OCI-M2 (cell line): ENCODE measurements around the gene PIWIL4.
"Not testable (repeated sequence)": the region's sequence is repeated elsewhere in the genome, so short reads cannot be mapped to it uniquely, and the experiment has no call there.

Experiments
- DNase-seq: peaks from one replicate; lab custom pipeline; 2025; ENCODE audit not compliant: unreplicated experiment; lab: John Stamatoyannopoulos, UW

Gene PIWIL4

DNA sequence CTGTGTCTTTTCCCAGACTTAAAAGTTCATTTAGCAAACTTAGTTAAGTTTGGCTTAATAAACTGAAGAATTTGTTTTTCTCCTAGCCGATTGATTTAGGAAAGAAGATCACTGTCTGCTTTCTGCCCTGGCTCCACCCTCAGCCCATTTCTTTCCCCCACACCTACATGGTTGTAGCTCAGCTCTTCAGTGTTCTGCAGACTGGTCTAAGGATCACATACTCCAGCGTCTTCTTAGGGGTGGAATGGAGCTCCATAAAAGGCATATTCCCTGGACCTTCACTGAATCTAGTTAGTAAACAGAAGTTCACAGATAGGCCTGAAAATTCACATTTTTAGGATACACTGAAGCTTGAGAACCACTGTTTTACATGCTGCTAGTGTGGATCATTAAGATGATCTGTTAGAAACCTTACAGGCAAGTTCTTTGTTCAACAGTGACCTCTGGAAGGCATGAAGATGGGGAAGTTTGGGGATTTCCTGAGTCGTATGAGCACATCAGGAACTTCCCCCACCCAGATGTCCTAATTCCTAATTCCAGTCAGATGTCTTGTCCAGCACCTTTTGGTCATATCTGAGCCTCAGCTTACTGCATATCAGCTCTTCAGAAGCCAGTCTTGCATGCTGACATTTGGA lies 16.8 kb downstream of the PIWIL4 start:
- DNase-seq: no peak

DNA sequence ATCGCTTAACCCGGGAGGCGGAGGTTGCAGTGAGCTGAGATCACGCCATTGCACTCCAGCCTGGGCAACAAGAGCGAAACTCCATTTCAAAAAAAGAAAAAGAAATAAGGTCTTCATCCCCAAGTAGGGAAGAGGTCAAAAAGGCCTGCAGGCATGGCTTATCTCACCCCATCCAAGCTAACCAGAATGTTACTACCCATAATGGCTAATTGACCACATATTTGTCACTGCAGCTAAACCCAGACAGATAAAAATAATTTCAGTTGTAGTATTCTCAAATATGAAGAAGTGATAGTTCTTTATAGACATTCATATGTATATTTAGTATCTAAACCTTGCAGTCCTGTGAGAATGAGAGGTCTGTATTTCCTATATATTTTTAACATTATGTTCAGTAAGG lies 17.8 kb downstream of the PIWIL4 start:
- DNase-seq: no peak

DNA sequence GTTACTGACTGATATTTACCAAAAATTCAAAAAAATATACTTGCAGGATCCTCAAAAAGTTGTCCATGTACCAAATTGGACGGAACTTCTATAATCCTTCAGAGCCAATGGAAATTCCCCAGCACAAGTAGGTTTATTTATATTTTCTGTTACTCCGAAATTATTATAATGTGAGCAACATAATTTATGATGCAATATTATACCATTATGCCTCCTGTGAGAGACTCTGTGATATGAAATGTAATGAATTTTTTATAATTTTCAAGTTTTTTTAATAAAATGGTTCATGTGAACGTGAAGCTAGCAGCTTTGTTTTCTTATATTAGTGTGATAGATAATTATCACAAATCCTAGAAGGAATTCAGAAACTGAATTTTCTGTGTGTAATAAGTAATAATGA lies 18.2 kb downstream of the PIWIL4 start:
- DNase-seq: no peak

DNA sequence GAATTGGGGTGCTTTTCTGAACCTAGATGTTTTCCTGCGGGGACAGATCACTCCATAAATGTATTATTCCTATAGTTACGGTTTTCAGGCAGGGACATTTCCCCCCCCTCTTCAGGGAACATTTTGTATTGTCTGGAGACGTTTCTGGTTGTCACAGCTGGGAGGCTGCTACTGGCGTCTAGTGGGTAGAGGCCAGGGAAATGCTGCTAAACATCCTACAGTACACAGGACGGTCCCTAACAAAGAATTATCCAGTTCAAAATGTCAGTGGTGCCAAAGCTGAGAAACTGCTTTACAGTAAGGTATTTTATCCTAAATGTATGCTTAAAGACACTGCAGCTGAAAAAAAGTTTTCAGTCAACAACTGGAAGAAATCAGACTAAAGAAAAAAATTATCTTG lies 19.4 kb downstream of the PIWIL4 start:
- DNase-seq: no peak

DNA sequence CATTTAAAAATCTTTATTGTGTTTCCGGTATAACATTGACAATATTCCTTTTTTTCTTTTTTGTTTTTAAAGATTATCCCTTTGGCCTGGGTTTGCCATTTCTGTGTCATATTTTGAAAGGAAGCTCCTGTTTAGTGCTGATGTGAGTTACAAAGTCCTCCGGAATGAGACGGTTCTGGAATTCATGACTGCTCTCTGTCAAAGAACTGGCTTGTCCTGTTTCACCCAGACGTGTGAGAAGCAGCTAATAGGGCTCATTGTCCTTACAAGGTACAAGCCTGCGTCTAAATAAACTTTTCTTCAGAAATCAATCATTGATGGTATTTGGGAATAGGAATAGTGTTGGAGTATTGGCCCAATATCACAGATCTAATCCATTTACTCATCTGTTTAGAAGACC lies 19.8 kb downstream of the PIWIL4 start:
- DNase-seq: no peak

DNA sequence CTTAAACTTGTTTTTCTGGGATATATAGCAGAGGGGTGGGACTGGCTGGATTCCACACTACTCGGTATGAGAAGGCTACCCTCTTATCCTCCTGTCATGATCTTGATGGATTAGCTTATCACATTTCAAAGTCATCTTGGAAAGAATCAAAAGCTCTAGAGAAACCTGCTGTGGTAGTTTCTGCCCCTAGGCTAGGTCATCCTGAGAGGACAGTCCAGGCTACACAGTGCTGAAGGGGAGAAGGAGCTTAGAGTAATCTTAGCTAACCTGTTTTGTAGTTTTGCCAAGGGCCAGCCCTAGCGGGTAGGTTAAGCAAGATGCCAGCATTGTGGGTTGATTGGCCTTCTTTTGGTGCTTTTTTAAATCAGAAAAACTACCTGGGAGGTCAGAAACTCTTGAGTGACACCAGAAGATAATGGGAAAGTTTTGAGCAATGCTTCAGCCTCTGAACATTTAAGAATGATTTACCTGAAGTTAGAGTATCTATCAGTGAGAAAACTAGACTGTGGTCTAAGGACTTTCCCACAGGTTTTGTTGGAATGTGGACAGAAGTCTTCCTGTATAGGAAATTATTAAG lies 21.3 kb downstream of the PIWIL4 start:
- DNase-seq: no peak

DNA sequence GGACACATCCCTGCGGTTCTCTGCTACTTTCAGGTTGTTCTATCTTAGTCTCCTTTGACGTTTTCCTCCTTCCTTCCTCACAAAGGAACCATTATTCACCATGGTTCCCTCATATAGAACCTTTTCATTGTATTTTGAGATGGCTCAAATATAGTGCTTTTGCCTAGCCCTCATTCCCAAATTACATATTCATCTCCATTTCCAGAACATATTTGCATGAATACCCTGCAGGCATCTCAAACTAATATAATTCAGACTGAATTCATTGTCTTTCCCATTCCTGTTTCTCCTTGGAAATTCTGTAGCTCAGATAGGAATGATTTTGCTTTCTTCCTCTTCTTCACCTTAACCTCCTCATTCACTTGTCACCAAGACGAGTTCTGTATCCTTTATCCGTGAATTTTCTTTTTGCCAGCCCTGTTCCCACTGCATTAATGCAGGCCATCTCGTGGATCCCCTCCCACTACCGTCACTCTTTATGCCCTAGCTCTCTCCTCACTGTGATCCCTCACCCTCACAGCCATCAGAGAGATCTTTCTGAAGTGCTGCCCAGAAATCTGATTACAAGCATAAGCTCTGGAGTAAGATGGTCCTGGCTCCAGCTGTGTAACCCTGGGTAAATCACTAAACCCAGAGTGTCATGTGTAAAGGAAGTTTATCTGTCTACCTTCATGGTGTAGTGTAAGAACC lies 23.3 kb downstream of the PIWIL4 start:
- DNase-seq: no peak

DNA sequence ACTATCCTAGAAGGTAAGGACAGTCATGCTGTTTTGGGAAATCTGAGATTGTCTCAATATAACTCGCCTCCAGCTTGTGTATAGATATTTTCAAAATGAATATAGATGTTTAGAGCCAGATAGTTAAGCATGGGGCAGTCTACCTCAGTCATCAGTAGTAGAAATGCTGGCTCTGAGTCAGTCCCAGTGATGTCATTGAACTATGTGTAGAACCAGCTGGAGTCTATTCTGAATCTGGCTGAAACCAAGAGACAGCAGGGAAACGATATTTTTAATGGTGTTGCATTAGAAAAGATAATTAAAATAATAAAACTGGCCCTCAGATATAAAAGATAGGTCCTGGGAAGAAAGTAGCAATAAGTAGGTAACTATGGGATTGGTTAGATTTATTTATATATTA lies 25.9 kb downstream of the PIWIL4 start:
- no peak for DNase-seq

DNA sequence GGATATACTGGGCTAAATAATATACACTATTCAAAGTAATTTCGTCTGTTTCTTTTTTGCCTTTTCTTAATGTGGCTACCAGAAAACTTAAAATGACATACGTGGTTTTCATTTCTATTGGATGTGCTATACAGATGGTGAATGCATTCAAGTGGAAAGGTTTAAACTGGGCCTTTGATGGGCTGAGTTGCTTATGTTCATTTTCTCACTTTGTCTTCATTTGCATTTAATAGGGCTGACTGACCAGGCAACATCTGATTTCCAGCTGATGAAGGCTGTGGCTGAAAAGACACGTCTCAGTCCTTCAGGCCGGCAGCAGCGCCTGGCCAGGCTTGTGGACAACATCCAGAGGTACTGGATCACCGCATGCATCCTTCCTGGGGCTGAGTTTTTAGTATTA lies 27.9 kb downstream of the PIWIL4 start:
- DNase-seq: no peak

DNA sequence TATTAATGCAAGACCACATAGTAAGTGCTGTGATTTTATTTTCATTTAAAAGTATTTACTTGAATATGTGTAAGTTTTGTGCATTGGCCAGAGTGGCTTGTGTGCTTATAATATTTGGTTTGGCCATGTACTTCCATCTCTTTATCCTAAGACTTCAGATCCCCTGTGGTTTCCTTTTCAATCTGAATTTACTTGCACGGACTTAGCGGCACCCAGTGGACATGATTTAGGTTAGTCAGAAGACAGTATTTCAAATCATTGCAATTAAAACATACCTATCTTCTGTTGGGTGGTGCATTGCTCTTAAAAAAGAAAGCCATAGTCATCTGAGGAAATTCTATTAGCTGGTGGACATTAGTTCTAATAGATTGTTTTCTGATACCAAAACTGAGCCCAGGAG lies 30.7 kb downstream of the PIWIL4 start:
- no peak for DNase-seq

DNA sequence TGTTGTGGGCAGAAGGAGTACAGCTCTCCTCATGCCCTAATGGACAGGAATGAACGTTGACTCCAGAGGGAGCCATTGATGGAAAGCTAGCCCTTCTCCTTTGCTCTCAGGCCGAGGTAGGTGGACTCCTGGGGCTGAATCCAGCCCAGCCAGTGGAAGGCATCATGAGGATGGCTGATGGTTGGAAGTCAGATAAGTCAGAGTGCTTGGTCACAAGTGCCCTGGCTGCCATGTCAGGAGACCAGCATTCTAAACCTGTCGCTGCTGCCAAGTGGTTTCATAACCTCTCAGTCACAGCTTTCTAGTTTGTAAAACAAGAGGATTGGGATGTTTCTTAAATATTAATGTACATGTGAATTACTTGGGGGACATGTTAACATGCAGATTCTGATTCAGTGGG lies 32.3 kb downstream of the PIWIL4 start:
- no peak for DNase-seq

DNA sequence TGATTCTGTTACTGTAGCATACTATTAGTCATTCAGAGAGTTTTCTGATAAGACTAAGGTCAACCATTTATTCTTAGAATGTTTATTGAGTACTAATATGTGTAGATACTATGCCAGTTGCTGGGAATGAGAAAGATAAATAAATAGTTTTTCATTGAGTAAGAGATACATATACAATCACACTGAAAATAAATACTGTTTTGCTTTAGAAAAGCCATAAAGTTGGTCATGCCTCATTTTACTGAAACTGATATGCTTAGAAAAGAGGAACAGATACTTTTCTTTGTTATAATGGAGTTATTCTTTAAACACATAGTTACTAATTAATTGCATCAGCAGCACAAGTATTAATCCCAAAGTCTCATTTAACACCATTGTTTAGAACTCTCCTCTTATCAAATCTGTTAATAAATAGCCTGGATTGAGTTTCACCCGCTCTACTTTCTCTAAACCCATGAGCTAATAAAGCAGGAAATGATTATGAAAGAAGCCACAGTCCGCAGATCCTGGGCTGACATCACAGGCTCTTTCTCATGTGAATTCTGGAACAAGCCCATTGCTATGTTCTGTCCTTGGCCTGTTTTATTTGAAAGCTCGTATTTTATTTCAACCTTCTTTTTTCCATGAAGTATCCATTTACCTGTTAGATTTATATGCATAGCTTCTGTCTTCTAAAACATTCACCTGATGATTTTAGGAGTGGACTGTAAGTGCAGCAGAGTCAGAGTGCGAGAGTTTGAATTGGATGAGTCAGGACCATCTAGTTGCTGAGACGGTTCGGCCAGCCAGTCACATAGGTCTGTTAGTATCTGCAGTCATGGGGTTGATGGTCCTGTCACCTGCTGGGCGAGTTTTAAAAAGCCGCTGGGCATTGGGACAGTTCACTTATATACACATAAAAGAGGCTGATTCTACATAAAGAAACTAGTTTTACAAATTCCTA lies 35.5 kb downstream of the PIWIL4 start:
- DNase-seq: no peak

DNA sequence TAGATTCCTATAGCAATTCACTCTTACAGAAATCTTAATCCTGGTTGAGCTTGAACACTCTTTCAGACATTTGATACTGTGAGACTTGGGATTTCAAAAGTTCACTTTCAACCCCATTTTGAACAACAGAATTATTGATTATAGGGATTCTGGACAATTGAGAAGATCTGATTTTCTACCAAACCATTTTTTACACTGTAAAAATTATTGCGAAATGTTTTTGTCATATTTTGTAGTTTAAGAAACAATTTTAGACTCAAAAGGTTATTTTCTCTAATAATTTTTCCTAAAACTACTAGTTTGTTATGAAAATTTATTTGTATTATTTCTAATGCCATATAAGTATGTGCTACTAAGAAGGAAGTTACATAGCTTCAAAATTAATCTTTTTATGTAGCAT lies 36.4 kb downstream of the PIWIL4 start:
- DNase-seq: no peak

DNA sequence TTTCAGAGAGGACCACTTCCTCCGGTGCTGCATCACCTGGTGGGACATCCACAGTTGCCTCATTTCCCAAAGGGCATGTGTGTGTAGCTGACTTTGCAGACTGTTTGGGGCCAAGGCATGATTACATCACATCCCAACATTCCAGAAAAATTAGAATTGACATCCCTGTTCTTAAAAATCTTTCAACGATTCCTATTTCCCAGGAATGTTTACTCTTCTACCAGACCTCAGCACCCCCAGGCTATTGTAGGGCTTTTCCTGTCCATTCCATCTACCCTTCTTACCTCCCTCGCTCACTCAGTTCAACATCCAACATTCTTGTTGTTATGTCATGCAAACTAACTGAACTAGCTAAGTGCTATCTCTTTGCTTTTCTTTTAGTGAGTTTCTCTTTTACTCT lies 37.3 kb downstream of the PIWIL4 start:
- DNase-seq: no peak

DNA sequence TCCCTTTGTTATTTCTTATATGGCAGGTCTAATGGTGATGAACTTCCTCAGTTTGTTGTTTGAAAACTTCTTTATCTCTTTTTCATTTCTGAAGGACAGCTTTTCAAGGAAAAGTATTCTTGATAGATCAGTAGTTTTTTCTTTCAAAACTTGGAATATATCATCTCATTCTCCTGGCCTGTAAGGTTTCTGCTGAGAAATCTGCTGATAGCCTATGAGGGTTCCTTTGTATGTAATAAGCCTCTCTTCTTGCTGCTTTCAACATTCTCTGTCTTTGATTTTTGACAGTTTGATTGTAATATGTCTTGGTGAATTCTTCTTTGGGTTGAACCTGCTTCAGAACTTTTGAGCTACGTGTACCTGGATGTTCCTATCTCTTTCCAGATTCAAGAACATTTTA lies 46.0 kb downstream of the PIWIL4 start:
- no peak for DNase-seq

DNA sequence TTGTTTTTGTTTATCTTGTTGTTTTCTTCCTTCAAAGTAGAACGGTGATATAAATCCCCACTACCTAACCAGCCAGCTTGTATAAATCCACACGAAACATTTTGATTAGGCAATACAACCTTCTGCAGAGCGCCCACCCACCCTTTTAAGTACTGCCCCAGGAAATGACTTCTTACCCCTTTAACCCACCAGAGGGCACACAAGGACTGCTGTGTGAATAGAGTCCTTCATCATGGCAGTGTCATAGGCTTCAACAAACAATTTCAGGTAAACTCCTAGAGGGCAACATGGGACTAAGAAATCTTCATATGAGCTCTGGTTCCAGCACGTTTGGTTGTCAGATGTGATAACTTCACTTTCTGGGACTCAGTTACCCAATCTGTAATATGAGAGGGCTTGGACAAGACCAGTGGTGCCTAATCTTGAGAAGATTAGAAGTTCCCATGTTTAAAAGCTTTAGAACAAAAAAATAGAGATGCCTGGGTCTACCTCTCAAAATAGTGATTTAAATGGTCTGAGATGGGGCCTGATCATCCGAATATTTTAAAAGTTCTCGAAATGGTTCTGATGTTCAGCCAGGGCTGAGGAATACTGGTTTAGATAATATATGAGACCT lies 56.1 kb downstream of the PIWIL4 start:
- DNase-seq: peak; percentile 32

DNA sequence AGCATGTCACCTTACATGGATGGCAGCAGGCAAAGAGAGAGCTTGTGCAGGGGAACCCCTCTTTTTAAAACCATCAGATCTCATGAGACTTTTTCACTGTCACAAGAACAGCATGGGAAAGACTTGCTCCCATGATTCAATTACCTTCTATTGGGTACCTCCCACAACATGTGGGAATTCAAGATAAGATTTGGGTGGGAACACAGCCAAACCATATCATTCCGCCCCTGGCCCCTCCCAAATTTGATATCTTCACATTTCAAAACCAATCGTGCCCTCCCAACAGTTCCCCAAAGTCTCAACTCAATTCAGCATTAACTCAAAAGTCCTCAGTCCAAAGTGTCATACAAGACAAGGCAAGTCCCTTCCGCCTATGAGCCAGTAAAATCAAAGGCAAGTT lies 58.3 kb downstream of the PIWIL4 start:
- not testable (repeated sequence) for DNase-seq

DNA sequence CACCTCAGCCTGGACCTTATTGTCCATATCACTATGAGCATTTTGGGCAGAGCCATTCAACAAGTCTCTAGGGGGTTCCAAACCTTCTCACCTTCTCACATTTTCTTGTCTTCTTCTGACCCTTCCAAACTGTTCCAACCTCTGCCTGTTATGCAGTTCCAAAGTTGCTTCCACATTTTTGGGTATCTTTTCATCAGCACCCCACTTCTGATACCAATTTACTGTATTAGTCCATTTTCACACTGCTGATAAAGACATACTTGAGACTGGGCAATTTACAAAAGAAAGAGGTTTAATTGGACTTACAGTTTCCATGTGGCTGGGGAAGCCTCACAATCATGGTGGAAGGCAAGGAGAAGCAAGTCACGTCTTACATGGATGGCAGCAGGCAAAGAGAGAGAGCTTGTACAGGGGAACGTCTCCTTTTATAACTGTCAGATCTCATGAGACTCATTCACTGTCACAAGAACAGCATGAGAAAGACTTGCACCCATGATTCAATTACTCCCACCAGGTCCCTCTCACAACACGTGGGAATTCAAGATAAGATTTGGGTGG lies 59.9 kb downstream of the PIWIL4 start:
- not testable (repeated sequence) for DNase-seq

DNA sequence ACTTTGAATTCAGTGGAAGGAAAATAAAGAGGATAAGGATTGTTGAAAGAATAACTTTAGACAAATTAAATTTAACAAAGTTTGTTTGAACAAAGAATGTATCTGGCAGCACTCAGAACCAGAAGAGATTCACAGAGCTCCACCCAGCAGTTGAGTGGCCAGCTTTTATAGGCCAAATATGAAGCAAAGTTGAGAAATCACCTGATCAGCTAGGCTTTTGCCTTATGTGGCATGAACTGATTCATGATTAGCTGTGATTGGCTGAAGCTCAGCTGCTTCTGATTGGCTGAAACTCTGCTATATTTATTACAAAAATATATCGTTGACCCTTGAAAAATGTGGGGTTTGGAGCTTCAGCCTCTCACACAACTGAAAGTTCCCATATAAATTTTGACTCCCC lies 62.6 kb downstream of the PIWIL4 start:
- DNase-seq: no peak

DNA sequence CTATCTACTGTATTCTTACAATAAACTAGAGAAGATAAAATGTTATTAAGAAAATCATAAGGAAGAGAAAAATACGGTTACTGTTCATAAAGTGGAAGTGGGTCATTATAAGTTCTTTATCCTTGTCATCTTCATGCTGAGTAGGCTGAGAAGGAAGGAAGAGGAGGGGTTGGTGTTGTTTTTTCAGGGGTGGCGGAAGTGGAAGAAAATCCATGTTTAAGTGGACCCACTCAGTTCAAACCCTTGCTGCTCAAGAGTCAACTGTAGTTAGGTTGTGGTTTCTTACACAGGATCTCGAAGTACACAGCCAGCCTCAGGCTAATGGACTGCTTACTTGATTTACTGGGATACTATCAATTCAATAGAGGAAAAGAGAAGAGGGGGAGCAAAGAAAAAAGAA lies 63.1 kb downstream of the PIWIL4 start:
- DNase-seq: no peak

DNA sequence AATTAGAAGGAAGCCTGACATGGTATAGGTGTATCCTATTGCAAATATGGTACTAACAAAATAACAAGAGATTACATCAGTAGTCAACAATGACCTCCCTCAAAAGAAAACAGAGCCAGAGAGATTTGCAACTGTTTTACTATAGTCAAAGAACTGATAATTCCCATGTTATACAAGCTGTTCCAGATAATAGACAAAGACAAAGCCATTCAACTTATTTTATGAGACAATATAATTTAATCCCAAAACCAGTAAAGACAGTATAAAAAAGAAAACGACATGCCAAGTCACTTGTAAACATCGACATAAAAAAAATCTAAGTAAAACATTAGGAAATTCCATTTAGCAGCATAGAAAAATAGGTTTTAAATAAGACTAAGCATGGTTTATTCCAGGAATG lies 65.2 kb downstream of the PIWIL4 start:
- no peak for DNase-seq
